ENCODE data around the gene MYO1H.

Gene MYO1H

GRCh38 chr12:109487181-109488050, 139.7 kb downstream of the MYO1H start:
- Histone ChIP-seq H3K36me3 (ENCODE audit: control insufficient read depth, insufficient read depth, low read length) (peaks cover 23% of the 10 kb centered on the region), H3K27me3 (replicated peaks; ENCODE audit: control insufficient read depth, insufficient read depth, low read length) (no peaks in the 10 kb centered on the region), H3K4me3 (replicated peaks; ENCODE audit: low read depth, low read length) (no peak overlapping the region)
- DNase-seq (ENCODE audit: extremely low read depth, insufficient read length) = no peak
- TF ChIP-seq CTCF (IDR thresholded peaks at IDR 0.05; ENCODE audit: insufficient read depth, low read length, poor library complexity, severe bottlenecking) = no peak

GRCh38 chr12:109488051-109488665, 140.5 kb downstream of the MYO1H start:
- TF ChIP-seq CTCF (IDR thresholded peaks at IDR 0.05; ENCODE audit: insufficient read depth, low read length, poor library complexity, severe bottlenecking) = no peak
- Histone ChIP-seq H3K36me3 (ENCODE audit: control insufficient read depth, insufficient read depth, low read length) (peaks cover 25% of the 10 kb centered on the region), H3K4me3 (replicated peaks; ENCODE audit: low read depth, low read length) (no peak overlapping the region), H3K27me3 (replicated peaks; ENCODE audit: control insufficient read depth, insufficient read depth, low read length) (no peaks in the 10 kb centered on the region)
- no peak for DNase-seq (ENCODE audit: extremely low read depth, insufficient read length)

GRCh38 chr12:109489016-109489954, 141.6 kb downstream of the MYO1H start:
- no peak for TF ChIP-seq CTCF (IDR thresholded peaks at IDR 0.05; ENCODE audit: insufficient read depth, low read length, poor library complexity, severe bottlenecking)
- peaks cover 26% of the 10 kb centered on the region for H3K36me3 ChIP-seq (ENCODE audit: control insufficient read depth, insufficient read depth, low read length)
- DNase-seq (ENCODE audit: extremely low read depth, insufficient read length) = no peak
- no peak overlapping the region for H3K4me3 ChIP-seq (replicated peaks; ENCODE audit: low read depth, low read length)
- no peaks in the 10 kb centered on the region for H3K27me3 ChIP-seq (replicated peaks; ENCODE audit: control insufficient read depth, insufficient read depth, low read length)

GRCh38 chr12:109489955-109490565, 142.4 kb downstream of the MYO1H start:
- Histone ChIP-seq H3K4me3 (replicated peaks; ENCODE audit: low read depth, low read length) (no peak overlapping the region), H3K36me3 (ENCODE audit: control insufficient read depth, insufficient read depth, low read length) (peaks cover 25% of the 10 kb centered on the region), H3K27me3 (replicated peaks; ENCODE audit: control insufficient read depth, insufficient read depth, low read length) (no peaks in the 10 kb centered on the region)
- no peak for DNase-seq (ENCODE audit: extremely low read depth, insufficient read length)
- no peak for TF ChIP-seq CTCF (IDR thresholded peaks at IDR 0.05; ENCODE audit: insufficient read depth, low read length, poor library complexity, severe bottlenecking)

GRCh38 chr12:109491671-109492070, 144.0 kb downstream of the MYO1H start:
- H3K36me3 ChIP-seq (ENCODE audit: control insufficient read depth, insufficient read depth, low read length) = peaks cover 20% of the 10 kb centered on the region
- DNase-seq (ENCODE audit: extremely low read depth, insufficient read length) = no peak
- no peak for TF ChIP-seq CTCF (IDR thresholded peaks at IDR 0.05; ENCODE audit: insufficient read depth, low read length, poor library complexity, severe bottlenecking)
- H3K27me3 ChIP-seq (replicated peaks; ENCODE audit: control insufficient read depth, insufficient read depth, low read length) = no peaks in the 10 kb centered on the region
- no peak overlapping the region for H3K4me3 ChIP-seq (replicated peaks; ENCODE audit: low read depth, low read length)

All from GM06990 (cell line).